Aorta (tissue), 5 donors: ENCODE measurements around the gene RNF146. TPM values are rescaled to one million over a fixed set of nuclear protein-coding genes. Genes with fewer than 3 reads are reported as not detected.
A peak's percentile ranks its signal among the peaks of the same experiment; 100 is the strongest.

Experiments
- ATAC-seq: fragments of 200-7000 bp; cut with Tn5 transposase; one replicate; pipeline ENCODE4 v1.9.1; 2022; ENCODE audit warnings: moderate library complexity; ENCODE audit not compliant: low FRiP score
- DNase-seq, 2 donors: peaks; one replicate each; pipeline ENCODE4 v3.0.0-alpha.2; 2020
- H3K27ac ChIP-seq, 2 donors: one replicate each; pipeline ENCODE4 v1.5.1; 2013; ENCODE audit warnings: low read length in 2 of 2, mild to moderate bottlenecking in 2 of 2, moderate library complexity in 2 of 2, control low read depth in 1 of 2, inconsistent platforms in 1 of 2, low read depth in 1 of 2
- H3K27me3 ChIP-seq, 2 donors: one replicate each; pipeline ENCODE4 v1.6.1; 2013; ENCODE audit warnings: control low read depth in 1 of 2, low read length in 1 of 2, mild to moderate bottlenecking in 1 of 2, moderate library complexity in 1 of 2; ENCODE audit not compliant: insufficient read depth in 2 of 2, control insufficient read depth in 1 of 2
- H3K36me3 ChIP-seq, 2 donors: one replicate each; pipeline ENCODE4 v1.6.1; 2013; ENCODE audit warnings: control low read depth in 1 of 2, low read length in 1 of 2, mild to moderate bottlenecking in 1 of 2; ENCODE audit not compliant: insufficient read depth in 2 of 2, control insufficient read depth in 1 of 2
- H3K4me1 ChIP-seq, 2 donors: one replicate each; pipeline ENCODE4 v1.6.1; 2013; ENCODE audit warnings: low read length in 2 of 2, control low read depth in 1 of 2, mild to moderate bottlenecking in 1 of 2, moderate library complexity in 1 of 2; ENCODE audit not compliant: insufficient read depth in 2 of 2, control insufficient read depth in 1 of 2
- H3K4me3 ChIP-seq, 2 donors: one replicate each; pipeline ENCODE4 v1.5.1; 2013; ENCODE audit warnings: low read length in 2 of 2, control low read depth in 1 of 2, mild to moderate bottlenecking in 1 of 2
- H3K9me3 ChIP-seq: one replicate; pipeline ENCODE4 v1.6.1; 2013; ENCODE audit warnings: mild to moderate bottlenecking, low read length; ENCODE audit not compliant: control insufficient read depth
- WGBS, 2 donors: extraction: QIAGEN DNeasy Blood & Tissue Kit; methylation state at CpG; one replicate each; pipeline ENCODE4 v1.1.7; 2013; 5-methylcytosine and 5-hydroxymethylcytosine counted together
- intact Hi-C, 2 donors: fragments of 100-400 bp; cut with DNase I; formaldehyde crosslinking; loops; one replicate each; pipeline versions ENCODE4 v1.14.2 to v1.15.0; 2022
- polyA plus RNA-seq, 2 donors: library from polyadenylated mRNA; stranded (reverse); fragments of 200-250 nt; gene quantifications; one replicate each; pipeline ENCODE4 v1.2.3, GENCODE V29; 2013
- total RNA-seq, 2 donors: library from RNA; stranded (reverse); fragmentation: NEBNext Ultra II Directional; extraction: Animal tissue kit (Norgen Biotek cat#: 25700); gene quantifications; one replicate each; pipeline ENCODE4 v1.2.1, GENCODE V29; 2021
- donor health status: healthy with polysubstance abuse.
- donor health status: Bipolar disorder and iron deficiency.
- donor health status: DM: no; HTN: no; CAD: no.
- donor health status: DM: no; HTN: no; CAD: no.
- donor health status: DM: yes; HTN: yes; CAD: no.

RNF146 gene
- total and polyA plus RNA-seq, 4 donors = 60.3 to 65.2 (median 62.3) TPM

DNA sequence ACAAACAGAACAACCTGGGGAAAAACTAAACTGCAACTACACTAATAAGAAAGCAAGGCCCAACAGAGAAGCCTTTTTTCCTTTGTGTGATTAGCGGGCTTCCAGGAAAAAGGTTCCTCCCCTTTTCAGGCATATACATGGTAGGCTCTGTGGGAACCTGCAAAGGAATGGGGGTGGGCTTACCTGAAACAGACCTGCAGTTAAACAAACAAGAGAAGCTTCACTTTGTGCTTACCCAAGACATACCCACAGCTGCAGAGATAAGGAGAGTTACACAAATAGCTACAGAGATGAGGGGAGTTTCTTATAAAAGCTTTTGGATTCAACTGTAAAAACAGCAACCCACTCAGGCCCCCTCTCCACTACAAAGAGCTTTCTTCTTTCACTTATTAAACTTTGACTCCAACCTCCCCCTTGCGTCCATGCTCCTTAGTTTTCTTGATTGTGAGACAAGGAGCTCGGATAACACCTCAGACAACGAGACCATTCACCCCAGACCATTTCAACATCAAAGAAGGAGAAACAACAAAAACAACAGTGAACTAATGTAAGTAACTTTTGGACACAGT is 30.9 kb downstream of the RNF146 start:
- no peaks in the 10 kb centered on the region for H3K9me3 ChIP-seq
- H3K27ac ChIP-seq = no peak overlapping the region
- H3K36me3 ChIP-seq = no peaks in the 10 kb centered on the region
- H3K27me3 ChIP-seq = no peaks in the 10 kb centered on the region
- H3K4me1 ChIP-seq = no peaks in the 10 kb centered on the region
- 84 to 85% methylated on average over 4 of the region's 4 CpGs for WGBS, 2 donors
- no peak overlapping the region for H3K4me3 ChIP-seq
- ATAC-seq = no peak
- intact Hi-C loops = no loop called here
- DNase-seq = no peak

DNA sequence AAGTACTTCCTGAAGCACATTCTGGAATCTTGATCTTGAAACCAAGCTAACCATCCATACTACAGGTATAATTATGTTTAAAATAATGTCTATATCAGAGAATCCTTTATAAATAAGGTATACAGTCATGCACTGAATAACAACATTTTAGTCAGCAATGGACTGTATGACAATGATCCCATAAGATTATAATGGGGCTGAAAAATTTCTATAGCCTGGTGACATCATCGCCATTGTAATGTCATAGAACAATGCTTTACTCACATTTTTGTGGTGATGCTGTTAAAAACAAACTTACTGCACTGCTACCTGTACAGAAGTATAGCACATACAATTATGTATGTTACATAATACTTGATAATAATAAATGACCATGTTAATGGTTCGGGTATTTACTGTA is 31.8 kb downstream of the RNF146 start:
- Histone ChIP-seq H3K27me3 (no peaks in the 10 kb centered on the region), H3K36me3 (no peaks in the 10 kb centered on the region), H3K4me3 (no peak overlapping the region), H3K9me3 (no peaks in the 10 kb centered on the region), H3K27ac (no peak overlapping the region), H3K4me1 (no peaks in the 10 kb centered on the region)
- DNase-seq (no peak), ATAC-seq (no peak)
- 70 to 99% methylated on average over 2 of the region's 2 CpGs for WGBS, 2 donors
- intact Hi-C loops = no loop called here

DNA sequence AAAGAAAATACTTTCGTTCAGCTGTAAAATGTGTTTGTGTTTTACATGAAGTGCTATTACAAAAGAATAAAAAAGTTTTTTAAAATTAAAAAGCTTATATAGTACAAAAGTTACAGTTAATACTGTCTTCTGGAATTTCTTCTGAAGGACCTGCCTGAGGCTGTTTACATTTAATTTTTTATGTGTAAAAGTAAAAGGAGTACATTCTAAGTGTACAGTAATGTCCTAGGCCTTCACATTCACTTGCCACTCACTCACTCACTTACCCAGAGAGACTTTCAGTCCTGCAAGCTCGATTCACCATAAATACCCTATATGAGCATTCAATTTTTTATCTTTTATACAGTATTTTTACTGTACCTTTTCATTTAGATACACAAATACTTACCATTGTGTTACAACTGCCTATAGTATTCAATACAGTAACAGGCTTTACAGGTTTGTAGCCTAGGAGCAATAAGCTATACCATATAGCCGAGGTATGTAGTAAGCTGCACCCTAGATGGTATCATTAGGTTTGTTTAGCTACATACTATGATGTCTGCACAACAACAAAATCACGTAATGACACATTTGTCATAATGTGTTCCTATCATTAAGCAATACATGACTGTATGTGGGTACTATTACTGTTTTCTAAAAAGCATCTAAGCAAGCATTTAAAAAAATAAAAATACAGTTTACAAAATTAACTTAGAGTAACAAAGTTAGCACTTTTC is 33.0 kb downstream of the RNF146 start:
- intact Hi-C loops = loop anchor here (5.0 kb wide), 2 partner anchors 32 to 238 kb away; partner anchors contain the start of gene RNF146 (in 1 of the 2)
- H3K4me1 ChIP-seq = no peaks in the 10 kb centered on the region
- ATAC-seq (no peak), DNase-seq (no peak)
- H3K36me3 ChIP-seq = no peaks in the 10 kb centered on the region
- no peak overlapping the region for H3K4me3 ChIP-seq
- no peaks in the 10 kb centered on the region for H3K9me3 ChIP-seq
- WGBS, 2 donors = 64 to 71% methylated on average over 4 of the region's 4 CpGs
- H3K27ac ChIP-seq = no peak overlapping the region
- no peaks in the 10 kb centered on the region for H3K27me3 ChIP-seq

DNA sequence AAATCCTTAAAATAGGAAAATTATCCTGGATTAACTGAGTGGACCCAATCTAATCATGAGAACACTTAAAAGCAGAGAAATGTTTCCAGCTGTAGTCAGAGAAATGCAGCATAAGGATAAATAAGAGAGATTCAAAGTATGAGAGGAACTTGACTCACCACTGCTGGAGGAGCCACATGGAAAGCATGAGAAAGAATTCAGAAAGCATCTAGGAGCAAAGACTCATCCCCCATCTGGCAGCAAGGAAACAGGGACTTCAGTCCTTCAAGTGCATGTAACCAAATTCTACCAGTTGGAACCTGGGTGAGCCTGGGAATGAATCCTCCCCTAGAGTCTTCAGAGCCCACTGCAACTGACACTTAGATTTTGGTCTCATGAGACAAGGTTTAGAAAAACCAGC is 33.7 kb downstream of the RNF146 start:
- no peak for DNase-seq
- intact Hi-C loops = loop anchor here (5.0 kb wide), 2 partner anchors 33 to 237 kb away; partner anchors contain the start of gene RNF146 (in 1 of the 2)
- ATAC-seq = peak; percentile 41
- Histone ChIP-seq H3K9me3 (no peaks in the 10 kb centered on the region), H3K4me3 (no peak overlapping the region), H3K27me3 (no peaks in the 10 kb centered on the region), H3K27ac (no peak overlapping the region), H3K36me3 (no peaks in the 10 kb centered on the region), H3K4me1 (no peaks in the 10 kb centered on the region)

DNA sequence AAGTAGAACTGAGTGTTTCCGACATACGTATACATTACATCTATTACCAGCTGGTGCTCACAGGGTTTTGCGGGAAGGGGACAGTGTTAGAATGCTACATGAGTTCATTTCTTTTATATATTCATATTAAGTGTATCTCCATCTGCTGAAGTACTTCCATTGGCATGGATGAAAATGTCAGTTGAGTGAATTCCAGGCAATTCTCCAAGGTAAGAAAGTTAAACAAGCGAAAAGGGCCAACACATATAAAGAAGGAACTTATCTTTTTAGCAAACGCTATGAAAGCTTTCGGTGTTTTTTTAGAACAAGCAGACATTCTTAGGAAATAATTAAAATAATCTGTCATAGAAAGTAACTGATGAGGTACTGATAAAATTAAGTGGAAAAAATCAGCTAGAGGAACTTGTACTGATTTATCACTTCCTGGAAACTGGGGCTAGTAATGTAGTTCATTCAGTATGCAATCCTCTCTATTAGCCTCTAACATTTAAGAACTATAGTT is 34.6 kb downstream of the RNF146 start:
- H3K9me3 ChIP-seq = no peaks in the 10 kb centered on the region
- no peaks in the 10 kb centered on the region for H3K27me3 ChIP-seq
- peak overlapping the region in 1 of 2 donors; percentile 3 for H3K4me3 ChIP-seq
- no peaks in the 10 kb centered on the region for H3K4me1 ChIP-seq
- 1 to 7% methylated on average over 6 of the region's 6 CpGs for WGBS, 2 donors
- DNase-seq (no peak), ATAC-seq (peak; percentile 40)
- intact Hi-C loops = loop anchor here (5.0 kb wide), 2 partner anchors 34 to 236 kb away; partner anchors contain the start of gene RNF146 (in 1 of the 2)
- H3K36me3 ChIP-seq = no peaks in the 10 kb centered on the region
- H3K27ac ChIP-seq = no peak overlapping the region

DNA sequence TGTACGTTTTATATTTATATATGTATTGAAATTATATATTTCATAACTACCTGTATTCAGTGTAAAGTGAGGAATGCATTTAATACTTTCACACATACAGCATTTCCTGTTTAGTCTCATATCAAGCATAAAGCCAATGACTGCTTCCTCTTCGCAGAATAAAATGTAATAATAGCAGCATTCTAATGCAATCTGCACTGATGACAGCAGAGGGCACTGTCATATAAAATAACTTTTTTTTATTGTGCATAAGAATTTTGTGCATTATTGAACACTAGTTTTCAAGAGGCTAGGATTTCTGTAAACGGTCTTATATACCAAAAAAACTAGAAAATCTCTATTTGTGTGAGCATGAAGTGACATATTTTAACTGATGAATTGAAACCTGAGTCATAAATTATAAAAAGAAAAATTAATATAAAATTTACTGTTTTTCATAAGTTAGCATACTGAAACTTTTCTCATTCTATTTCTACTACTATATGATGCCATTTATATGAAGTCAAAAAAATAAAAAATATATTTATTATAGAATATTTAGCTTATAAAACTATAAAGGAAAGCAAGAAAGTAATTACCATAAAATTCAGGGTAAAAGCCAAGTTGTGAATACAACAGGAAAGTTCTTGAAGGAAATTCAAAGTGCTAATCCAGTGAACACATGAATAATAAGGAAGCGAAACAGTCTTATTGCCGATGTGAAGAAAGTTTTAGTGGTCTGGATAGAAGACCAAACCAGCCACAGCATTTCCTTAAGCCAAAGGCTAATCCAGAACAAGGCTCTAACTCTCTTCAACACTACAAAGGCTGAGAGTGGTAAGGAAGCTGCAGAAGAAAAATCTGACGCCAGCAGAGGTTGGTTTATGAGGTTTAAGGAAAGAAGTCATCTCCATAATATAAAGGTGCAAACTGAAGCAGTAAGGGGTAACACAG is 36.3 kb downstream of the RNF146 start:
- WGBS, 2 donors = 36 to 42% methylated on average over 6 of the region's 6 CpGs
- Histone ChIP-seq H3K4me3 (no peak overlapping the region), H3K36me3 (no peaks in the 10 kb centered on the region), H3K9me3 (no peaks in the 10 kb centered on the region), H3K4me1 (no peaks in the 10 kb centered on the region), H3K27ac (no peak overlapping the region), H3K27me3 (no peaks in the 10 kb centered on the region)
- DNase-seq (no peak), ATAC-seq (peak; percentile 82)
- intact Hi-C loops = loop anchor here (2.0 to 5.0 kb wide), 3 partner anchors 36 to 238 kb away; partner anchors contain the start of gene RNF146 (in 1 of the 2)

DNA sequence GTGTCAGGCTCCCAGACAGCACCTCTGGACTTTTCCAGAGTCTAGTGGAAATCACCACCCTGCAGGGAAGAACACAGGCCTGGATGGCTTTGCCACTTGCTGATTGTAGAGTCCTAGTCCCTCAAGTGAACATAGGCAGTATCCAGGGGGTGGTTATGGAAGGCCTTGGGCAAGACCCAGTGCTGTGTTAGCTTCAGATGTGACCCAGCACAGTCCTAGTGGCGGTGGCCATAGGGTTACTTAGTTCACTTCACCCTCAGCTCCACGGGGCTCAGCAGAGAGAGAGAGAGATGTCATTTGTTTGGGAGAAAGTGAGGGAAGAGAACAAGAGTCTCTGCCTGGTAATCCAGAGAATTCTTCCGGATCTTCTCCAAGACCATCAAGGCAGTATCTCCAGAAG is 37.3 kb downstream of the RNF146 start:
- 87 to 93% methylated on average over 3 of the region's 3 CpGs for WGBS, 2 donors
- no peaks in the 10 kb centered on the region for H3K4me1 ChIP-seq
- H3K4me3 ChIP-seq = no peak overlapping the region
- H3K36me3 ChIP-seq = no peaks in the 10 kb centered on the region
- no peaks in the 10 kb centered on the region for H3K9me3 ChIP-seq
- H3K27ac ChIP-seq = no peak overlapping the region
- DNase-seq = no peak
- intact Hi-C loops = loop anchor here (2.0 to 5.0 kb wide), 3 partner anchors 37 to 237 kb away; partner anchors contain the start of gene RNF146 (in 1 of the 2)
- ATAC-seq = peak; percentile 46
- no peaks in the 10 kb centered on the region for H3K27me3 ChIP-seq

DNA sequence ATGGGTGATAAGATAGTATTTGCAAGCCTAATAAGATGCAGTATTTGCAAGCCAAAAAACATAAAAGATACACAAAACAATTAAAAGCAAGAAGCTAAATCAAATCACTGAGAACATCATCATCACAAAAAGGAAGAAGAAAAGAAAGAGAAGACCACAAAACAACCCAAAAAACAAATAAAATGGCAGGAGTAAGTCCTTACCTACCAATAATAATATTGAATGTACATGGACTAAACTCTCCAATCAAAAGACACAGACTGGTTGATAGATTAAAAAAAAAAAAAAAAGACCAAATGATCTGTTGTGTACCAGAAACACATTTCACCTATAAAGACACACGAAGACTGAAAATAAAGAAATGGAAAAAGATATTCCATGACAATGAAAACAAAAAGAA is 39.1 kb downstream of the RNF146 start:
- Histone ChIP-seq H3K36me3 (no peaks in the 10 kb centered on the region), H3K27me3 (no peaks in the 10 kb centered on the region), H3K9me3 (no peaks in the 10 kb centered on the region), H3K4me3 (no peak overlapping the region), H3K27ac (no peak overlapping the region), H3K4me1 (no peaks in the 10 kb centered on the region)
- intact Hi-C loops = no loop called here
- no peak for ATAC-seq
- DNase-seq = no peak
- 99 to 100% methylated on average over 1 of the region's 1 CpG for whole genome bisulfite sequencing, 2 donors
